ENCODE data around the gene GIMAP2. TPM values are rescaled to one million over a fixed set of nuclear protein-coding genes. Genes with fewer than 3 reads are reported as not detected.

The GIMAP2 gene
- total RNA-seq, 1 experiment from 2014 or later: not detected

- Histone ChIP-seq H3K4me1 (ENCODE audit: control insufficient read depth in 1 of 2, insufficient read depth in 2 of 2, low read length in 2 of 2) (no peaks in the 10 kb centered on the region), H3K36me3 (ENCODE audit: control insufficient read depth in 1 of 2, insufficient read depth in 2 of 2, low read length in 2 of 2) (no peaks in the 10 kb centered on the region), H3K9me3 (ENCODE audit: control insufficient read depth in 1 of 2, insufficient read depth in 1 of 2, low read depth in 1 of 2, low read length in 2 of 2) (no peaks in the 10 kb centered on the region), H3K79me2 (ENCODE audit: insufficient read depth, low read length) (no peaks in the 10 kb centered on the region), H3K4me3 (replicated peaks in 1 of 2; ENCODE audit: low read depth in 1 of 2, low read length in 2 of 2) (no peak overlapping the region), H3K4me2 (ENCODE audit: low read length) (no peak overlapping the region), H3K27me3 (ENCODE audit: insufficient read depth, low read length) (no peaks in the 10 kb centered on the region), H3K27ac (ENCODE audit: low read depth, low read length) (no peak overlapping the region), H3K9me2 (ENCODE audit: insufficient read depth) (no peaks in the 10 kb centered on the region), H2AFZ (ENCODE audit: low read depth, low read length, poor library complexity, severe bottlenecking) (no peak overlapping the region), H4K20me1 (ENCODE audit: insufficient read depth) (no peaks in the 10 kb centered on the region), H3K9ac (ENCODE audit: low read length) (no peak overlapping the region)
- CTCF ChIA-PET: no interaction called here
- intact Hi-C loops (cut with micrococcal nuclease): no loop called here
- ATAC-seq (no peak), DNase-seq (ENCODE audit: low read depth, low spot score) (no peak)
- no peak for TF ChIP-seq ELF1 (IDR thresholded peaks at IDR 0.05; ENCODE audit: borderline replicate concordance, low read depth)
- TF ChIP-seq CEBPB (IDR thresholded peaks at IDR 0.05; ENCODE audit: low read depth): no peak
- no peak for TF ChIP-seq EZH2 (IDR thresholded peaks at IDR 0.05)
- no peak for TF ChIP-seq MAX (IDR thresholded peaks at IDR 0.05)
- POLR2A ChIA-PET: no interaction called here
- BruUV-seq (replicated peaks): no TSS peak
- RAD21 ChIA-PET (ENCODE audit: low non-redundant PET in 1 of 2, low total read pairs in 2 of 2, uncharacterized antibody in 2 of 2, unreplicated experiment in 2 of 2): no interaction called here
These were observed 36.5 kb upstream of the GIMAP2 start for GRCh38 chr7:150649080-150649385.

- Histone ChIP-seq H3K9me2 (ENCODE audit: insufficient read depth) (no peaks in the 10 kb centered on the region), H3K79me2 (ENCODE audit: insufficient read depth, low read length) (no peaks in the 10 kb centered on the region), H3K4me2 (ENCODE audit: low read length) (no peak overlapping the region), H3K27me3 (ENCODE audit: insufficient read depth, low read length) (peaks cover 4% of the 10 kb centered on the region; the same call in 1 of the 2 replicates), H3K36me3 (ENCODE audit: control insufficient read depth in 1 of 2, insufficient read depth in 2 of 2, low read length in 2 of 2) (no peaks in the 10 kb centered on the region), H3K27ac (ENCODE audit: low read depth, low read length) (no peak overlapping the region), H4K20me1 (ENCODE audit: insufficient read depth) (no peaks in the 10 kb centered on the region), H2AFZ (ENCODE audit: low read depth, low read length, poor library complexity, severe bottlenecking) (no peak overlapping the region), H3K4me3 (replicated peaks in 1 of 2; ENCODE audit: low read depth in 1 of 2, low read length in 2 of 2) (no peak overlapping the region), H3K9ac (ENCODE audit: low read length) (no peak overlapping the region), H3K4me1 (ENCODE audit: control insufficient read depth in 1 of 2, insufficient read depth in 2 of 2, low read length in 2 of 2) (no peaks in the 10 kb centered on the region), H3K9me3 (ENCODE audit: control insufficient read depth in 1 of 2, insufficient read depth in 1 of 2, low read depth in 1 of 2, low read length in 2 of 2) (no peaks in the 10 kb centered on the region)
- BruUV-seq (replicated peaks): no TSS peak
- TF ChIP-seq ZNF274 (IDR thresholded peaks at IDR 0.05; ENCODE audit: low read depth, low read length) (no peak), CBX3 (IDR thresholded peaks at IDR 0.05; ENCODE audit: low read depth) (no peak), TCF7L2 (IDR thresholded peaks at IDR 0.05; ENCODE audit: borderline replicate concordance, extremely low read depth, insufficient read depth, insufficient read length) (no peak), EZH2phosphoT487 (IDR thresholded peaks at IDR 0.05; ENCODE audit: borderline replicate concordance) (no peak), POLR2AphosphoS5 (IDR thresholded peaks at IDR 0.05; ENCODE audit: low read depth, low read length) (no peak), SRF (IDR thresholded peaks at IDR 0.05; ENCODE audit: low read depth) (no peak), ELF1 (IDR thresholded peaks at IDR 0.05; ENCODE audit: borderline replicate concordance, low read depth) (no peak), EGR1 (IDR thresholded peaks at IDR 0.05; ENCODE audit: low read depth) (no peak), EZH2 (IDR thresholded peaks at IDR 0.05) (no peak), ATF3 (IDR thresholded peaks at IDR 0.05) (no peak), MAX (IDR thresholded peaks at IDR 0.05) (no peak)
- ChIA-PET POLR2A (no interaction called here), RAD21 (ENCODE audit: low non-redundant PET in 1 of 2, low total read pairs in 2 of 2, uncharacterized antibody in 2 of 2, unreplicated experiment in 2 of 2) (no interaction called here), CTCF (no interaction called here)
- DNase-seq (ENCODE audit: low read depth, low spot score): no peak
- no peak for ATAC-seq
- intact Hi-C loops (cut with micrococcal nuclease): no loop called here
These were observed 30.8 kb upstream of the GIMAP2 start for GRCh38 chr7:150654692-150655091.
